Smooth muscle cell of bladder (primary cell): Measurements from ENCODE around the gene SOX4. TPM values are rescaled to one million over a fixed set of nuclear protein-coding genes. Genes with fewer than 3 reads are reported as not detected.

Source experiments
- total RNA-seq: library from RNA; depleted of rRNA; stranded (reverse); fragments of >200 nt; gene quantifications from 2 replicates; pipeline ENCODE4 v1.2.3, GENCODE V29; 2014

SOX4 gene
- total RNA-seq: 30.7 and 42.4 TPM in 2 replicates

DNA sequence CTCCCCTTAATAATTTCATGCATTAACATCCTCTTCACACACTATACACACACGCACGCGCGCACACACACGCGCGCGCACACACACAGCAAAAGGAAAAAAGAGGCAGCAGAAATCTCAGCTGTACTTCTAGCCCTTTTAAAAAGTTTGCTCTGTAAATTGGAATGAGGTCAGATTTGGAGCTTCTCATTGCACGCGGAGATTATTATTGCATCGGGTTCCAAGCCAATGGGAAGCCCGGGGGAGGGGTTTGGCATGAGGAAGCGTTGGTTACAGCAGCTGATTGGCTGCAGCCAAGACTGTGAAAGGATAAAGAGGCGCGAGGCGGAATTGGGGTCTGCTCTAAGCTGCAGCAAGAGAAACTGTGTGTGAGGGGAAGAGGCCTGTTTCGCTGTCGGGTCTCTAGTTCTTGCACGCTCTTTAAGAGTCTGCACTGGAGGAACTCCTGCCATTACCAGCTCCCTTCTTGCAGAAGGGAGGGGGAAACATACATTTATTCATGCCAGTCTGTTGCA, at the start of gene SOX4:
SOX4 (plus strand) TSS at position 340 of the 515 bp plus-strand sequence. CDS start 784 bp downstream, outside the sequence.

